HG03103 (cell line): ENCODE results near the gene SPACA7.

Experiments used
- ATAC-seq: cut with Tn5 transposase; IDR thresholded peaks from one replicate; pipeline ENCODE4 v1.9.1; 2021; ENCODE audit warnings: low read depth; ENCODE audit not compliant: unreplicated experiment

SPACA7 gene

GRCh38 chr13:112457485-112457884 lies 81.3 kb downstream of the SPACA7 start:
- ATAC-seq: no peak

GRCh38 chr13:112462408-112462807 lies 86.3 kb downstream of the SPACA7 start:
- no peak for ATAC-seq

- ATAC-seq: no peak
These were observed 88.6 kb downstream of the SPACA7 start for GRCh38 chr13:112464720-112465119.

GRCh38 chr13:112465251-112466131 lies 89.3 kb downstream of the SPACA7 start:
- no peak for ATAC-seq

- ATAC-seq: no peak
These were observed 90.2 kb downstream of the SPACA7 start for GRCh38 chr13:112466132-112467058.

GRCh38 chr13:112467236-112467635 lies 91.1 kb downstream of the SPACA7 start:
- no peak for ATAC-seq

GRCh38 chr13:112468069-112468468 lies 91.9 kb downstream of the SPACA7 start:
- no peak for ATAC-seq

- ATAC-seq: no peak
These were observed 93.1 kb downstream of the SPACA7 start for GRCh38 chr13:112469071-112469745.

- no peak for ATAC-seq
These were observed 97.7 kb downstream of the SPACA7 start for GRCh38 chr13:112473818-112474217.

GRCh38 chr13:112474869-112475268 lies 98.7 kb downstream of the SPACA7 start:
- no peak for ATAC-seq

- no peak for ATAC-seq
These were observed 99.7 kb downstream of the SPACA7 start for GRCh38 chr13:112475889-112476288.

GRCh38 chr13:112477070-112477619 lies 101.0 kb downstream of the SPACA7 start:
- no peak for ATAC-seq

GRCh38 chr13:112479389-112479788 lies 103.2 kb downstream of the SPACA7 start:
- ATAC-seq: no peak

- ATAC-seq: no peak
These were observed 105.3 kb downstream of the SPACA7 start for GRCh38 chr13:112481458-112481857.

- ATAC-seq: no peak
These were observed 107.1 kb downstream of the SPACA7 start for GRCh38 chr13:112483299-112483698.
